ENCODE data around the gene ABHD12B.

ABHD12B gene

GRCh38 chr14:50839048-50839447 lies 32.8 kb upstream of the ABHD12B start:
- DNase-seq = no peak

DNA sequence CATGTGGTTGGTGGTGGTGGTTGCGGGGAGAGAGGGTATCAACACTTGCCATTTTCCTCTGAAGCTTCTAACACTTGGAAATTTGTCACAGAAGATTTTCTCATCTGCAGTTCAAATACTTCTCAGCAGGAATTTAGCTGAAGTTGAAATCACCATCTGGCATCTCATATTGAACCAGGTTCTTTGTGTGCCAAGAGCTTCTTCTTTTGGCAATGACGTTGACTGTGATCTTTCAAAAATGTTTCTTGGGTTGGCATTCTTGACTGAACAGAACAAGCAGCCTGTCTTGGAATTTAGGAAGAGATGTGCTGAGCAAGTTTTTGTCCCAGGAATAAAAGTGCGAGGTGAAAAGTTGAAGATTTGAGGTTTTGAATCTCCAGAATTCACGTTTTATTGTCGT lies 32.2 kb upstream of the ABHD12B start:
- no peak for DNase-seq

- peak; percentile 46 for DNase-seq
These were observed 27.5 kb upstream of the ABHD12B start for GRCh38 chr14:50844391-50844790.

- no peak for DNase-seq
These were observed 26.7 kb upstream of the ABHD12B start for GRCh38 chr14:50845166-50845565.

DNA sequence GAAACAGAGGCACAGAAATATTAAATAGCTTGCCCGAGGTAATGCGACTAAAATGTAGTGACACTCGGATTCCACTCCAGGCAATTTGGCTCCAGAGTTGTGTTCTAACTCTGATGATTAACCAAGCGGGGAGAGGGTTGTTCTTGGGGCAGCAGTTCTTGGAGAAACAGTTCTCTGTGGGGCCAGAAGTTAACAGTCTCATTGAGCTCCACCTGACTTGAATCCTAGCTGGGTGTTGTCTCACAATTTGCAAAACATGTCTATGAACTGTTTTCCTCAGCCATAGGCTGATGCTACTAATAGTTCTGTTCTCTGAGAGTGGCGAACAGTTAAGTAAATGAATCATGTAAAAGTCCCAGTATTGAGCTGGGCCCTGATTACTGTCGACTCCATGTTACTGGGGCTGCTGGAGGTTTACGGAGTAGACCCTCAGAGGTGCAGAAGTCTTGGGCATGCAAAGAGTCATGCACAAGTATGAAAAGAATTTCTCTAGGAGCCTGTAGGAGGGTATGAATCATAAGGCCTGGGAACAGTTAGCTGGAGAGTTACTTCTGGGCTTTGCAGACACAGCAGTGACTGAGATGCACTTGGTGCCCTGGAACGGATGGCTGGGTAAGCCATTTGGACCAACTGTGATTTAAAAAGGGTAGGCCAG lies 25.5 kb upstream of the ABHD12B start:
- DNase-seq = peak; percentile 95

DNA sequence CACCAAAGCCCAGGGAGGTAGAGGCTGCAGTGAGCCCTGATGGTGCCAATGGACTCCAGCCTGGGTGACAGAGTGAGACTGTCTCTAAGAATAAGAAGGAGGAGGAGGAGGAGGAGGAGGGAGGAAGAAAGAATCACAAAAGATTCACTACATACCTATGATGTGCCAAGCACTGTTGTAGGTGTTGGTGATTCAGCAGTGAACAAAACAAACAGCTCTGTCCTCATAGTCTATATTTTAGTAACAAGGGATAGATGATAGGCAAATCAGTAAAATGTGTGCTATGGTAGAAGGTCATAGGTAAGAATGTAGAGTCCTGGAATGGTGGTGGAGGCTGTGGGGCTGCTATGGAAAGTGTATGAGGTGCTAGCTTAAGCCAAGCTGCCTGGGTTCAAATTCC lies 18.0 kb upstream of the ABHD12B start:
- DNase-seq = no peak

GRCh38 chr14:50854521-50854920 lies 17.3 kb upstream of the ABHD12B start:
- no peak for DNase-seq

DNA sequence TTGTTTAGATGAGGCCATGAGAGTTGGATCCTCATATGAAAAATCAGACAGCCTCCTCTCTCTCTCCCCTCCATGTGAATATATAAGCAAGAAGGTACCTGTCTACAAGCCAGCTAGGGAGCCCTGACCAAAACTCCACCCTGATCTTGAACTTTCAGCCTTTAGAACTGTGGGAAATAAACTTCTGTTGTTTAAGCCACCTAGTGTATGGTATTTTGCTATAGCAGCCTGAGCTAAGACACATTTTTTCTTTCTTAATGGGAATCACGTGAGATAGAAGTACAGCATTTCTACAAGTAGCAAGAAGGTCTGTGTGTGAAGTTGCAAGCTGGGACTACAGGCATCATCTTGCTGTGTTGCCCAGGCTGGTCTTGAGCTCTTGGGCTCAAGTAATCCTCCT lies 16.3 kb upstream of the ABHD12B start:
- DNase-seq = peak; percentile 47

DNA sequence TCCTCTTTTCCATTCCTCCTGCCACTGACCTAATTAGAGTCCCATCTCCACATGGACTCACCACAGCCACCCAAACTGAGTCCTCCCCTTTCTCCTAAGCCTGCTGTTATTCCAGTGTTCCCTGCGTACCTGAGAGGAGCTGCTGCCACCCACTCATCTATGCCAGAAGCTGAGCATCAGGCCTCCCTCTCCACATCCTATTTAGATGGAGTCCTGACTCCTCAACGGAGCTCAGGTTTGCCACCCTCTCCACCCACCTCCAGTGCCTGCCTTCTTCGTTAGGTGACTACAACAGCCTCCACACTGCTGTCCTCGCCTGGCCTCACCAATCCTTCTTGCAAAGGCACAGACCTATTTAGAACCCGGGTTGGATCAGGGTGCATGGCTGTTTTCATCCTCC lies 15.2 kb upstream of the ABHD12B start:
- DNase-seq = no peak

DNA sequence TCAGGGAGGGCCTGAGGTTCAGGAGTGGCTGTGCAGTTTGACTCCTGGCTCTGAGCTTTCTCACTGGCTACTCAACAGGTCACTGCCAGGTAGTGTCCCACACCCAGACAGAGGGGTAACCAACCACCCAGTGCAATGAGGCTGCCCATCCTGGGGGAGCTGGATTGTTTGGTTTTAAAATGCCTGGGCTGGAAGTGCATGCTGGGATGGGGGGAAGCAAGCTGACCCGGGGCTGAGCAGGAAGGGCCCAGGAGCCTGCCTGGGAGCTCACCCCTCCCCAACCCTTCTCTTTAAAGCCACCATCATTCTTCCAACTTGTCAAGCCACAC lies 12.6 kb upstream of the ABHD12B start:
- DNase-seq = no peak

DNA sequence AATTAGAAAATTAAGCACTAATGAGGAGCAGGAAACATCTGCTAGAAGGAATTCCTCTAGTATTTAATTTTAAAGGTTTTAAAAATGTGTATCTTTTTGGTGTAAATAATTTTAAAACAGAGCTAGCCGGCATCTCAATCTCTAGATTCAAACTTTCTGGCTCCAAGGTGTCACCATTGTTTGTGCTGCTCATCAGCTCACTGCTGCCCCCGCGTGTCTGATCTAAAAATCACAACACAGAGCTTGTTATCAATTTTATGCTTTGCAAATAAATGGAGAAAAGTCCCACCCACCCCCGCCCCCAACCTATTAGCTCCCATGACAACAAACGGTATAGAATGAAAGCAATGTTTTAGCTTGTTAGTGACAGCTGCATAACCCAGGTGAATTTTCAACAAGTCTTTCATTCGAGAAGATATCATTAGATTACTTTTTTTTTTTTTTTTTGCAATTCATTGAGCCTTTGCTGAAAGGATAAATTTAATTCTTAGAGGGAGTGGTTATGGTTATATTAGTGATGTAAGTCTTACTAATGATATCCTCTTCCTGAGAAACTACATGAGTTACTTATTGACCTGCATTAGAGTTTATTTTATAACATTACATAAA lies 11.3 kb upstream of the ABHD12B start:
- peak; percentile 84 for DNase-seq

DNA sequence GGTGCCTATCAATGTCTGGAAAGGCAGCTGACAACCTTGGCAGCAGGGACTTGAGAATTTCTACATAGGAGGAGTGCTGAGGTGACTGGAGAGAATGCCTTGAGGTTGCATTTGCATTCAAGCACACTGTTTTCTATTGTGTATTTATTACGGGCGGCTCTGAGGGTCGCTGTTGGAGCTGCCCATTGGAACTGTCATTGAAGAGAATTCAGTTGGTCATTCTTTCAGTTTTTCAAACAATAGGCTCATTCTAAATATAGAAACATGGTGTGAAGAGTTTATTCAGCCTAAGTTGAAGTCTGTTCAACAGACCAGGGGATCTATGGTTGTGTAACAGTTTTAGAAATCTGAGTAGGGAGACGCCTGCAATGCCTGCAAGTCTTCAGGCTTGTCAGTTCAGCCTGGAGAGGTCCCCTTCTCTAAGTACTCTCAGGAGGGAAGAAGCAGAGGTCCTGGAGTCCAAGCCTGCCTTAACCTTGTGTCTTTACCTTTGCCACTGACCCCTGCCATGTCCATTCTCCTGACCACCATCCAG lies 9.8 kb upstream of the ABHD12B start:
- DNase-seq = no peak

DNA sequence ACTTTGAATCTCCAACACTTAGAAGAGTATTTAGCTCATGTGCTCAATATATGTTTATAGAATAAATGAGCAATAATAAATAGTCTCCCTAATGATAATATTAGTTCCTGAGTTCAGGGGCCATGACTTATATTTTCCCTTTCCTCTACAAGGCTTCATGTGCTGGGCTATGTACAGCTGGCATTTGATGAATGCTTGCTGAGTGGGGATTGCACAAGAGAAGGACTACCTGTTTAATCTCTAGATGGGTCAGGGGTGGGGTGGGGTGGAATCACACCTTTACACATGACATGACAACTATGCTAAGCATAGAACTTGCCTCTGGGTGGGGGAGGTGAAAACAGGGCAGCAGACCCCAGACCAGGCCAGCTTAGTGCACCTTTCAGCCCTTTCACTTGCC lies 7.6 kb upstream of the ABHD12B start:
- DNase-seq = no peak

DNA sequence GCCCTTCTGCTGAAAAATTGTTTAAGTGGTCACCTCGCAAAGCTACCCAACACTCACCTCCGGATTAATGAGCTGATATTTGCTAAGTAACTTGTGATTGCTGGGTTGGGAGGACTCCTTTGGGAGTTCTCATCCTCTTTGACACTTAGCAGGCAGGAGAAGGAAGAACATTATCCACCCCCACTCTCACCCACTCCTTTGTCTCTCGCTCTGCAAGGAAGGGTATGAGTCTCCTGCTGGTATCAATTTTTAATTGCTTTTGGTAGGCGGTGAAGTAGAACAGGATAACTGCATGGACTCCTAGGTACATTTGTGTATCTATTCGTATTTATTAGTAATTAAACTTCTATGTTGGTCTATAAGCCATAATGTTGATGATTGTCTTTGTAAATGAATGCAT lies 6.9 kb upstream of the ABHD12B start:
- DNase-seq = no peak

- no peak for DNase-seq
These were observed 6.3 kb upstream of the ABHD12B start for GRCh38 chr14:50865391-50866076.

- no peak for DNase-seq
These were observed 625 bp upstream of the ABHD12B start for GRCh38 chr14:50871228-50871627.

DNA sequence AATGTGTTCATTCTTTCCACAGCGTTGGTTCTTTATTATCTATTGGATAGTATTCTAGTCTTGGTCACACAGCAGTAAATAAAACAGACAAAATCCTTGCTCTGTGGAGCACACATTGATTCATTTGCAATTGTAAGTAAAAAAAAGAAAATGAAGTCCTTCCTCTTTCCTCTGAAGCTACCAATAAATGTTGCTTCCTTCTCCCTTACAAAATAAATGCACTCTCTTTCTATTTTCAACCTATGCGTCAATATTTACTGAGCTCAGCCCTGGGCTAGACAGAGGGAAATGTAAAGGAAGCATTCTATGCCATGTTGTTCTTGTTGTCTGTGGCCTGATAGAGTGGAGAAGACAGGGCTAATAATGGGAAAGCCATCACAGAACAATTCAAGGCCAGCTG lies 2.9 kb downstream of the ABHD12B start:
- DNase-seq = no peak

DNA sequence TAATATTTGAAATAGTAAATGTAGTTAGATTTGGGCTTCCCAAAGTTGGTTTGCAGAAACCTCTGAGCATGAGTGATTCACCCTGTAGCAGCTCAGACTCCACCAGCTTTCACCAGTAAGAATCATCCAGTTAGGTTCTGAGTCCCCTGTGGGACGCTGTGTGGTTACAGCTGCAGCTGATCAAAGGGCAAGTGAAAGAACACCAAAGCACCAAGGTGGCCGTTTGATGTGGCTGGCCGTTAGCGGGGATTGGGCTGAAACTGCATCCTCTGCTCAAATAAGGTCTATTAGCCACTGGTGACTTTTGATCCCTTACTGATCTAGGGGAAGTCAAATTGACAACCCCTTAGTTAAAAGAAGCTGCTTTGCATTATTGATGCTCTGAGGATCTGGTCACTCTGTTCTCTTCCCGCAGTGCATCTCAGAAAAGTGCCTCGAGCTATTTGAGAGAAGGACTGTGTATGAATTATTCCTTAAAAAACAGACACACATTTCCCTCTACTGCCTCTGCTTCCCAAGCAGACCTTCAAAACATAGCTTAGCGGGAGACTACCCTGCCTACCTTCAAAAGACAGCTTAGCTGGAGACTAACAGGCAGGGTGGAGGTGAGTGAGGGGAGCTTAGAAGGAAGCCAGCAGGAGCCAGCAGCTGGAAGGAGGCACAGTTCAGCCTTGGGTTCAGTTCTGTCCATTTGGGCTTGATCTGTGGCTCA lies 3.7 kb downstream of the ABHD12B start:
- DNase-seq = peak; percentile 18

- no peak for DNase-seq
These were observed 11.3 kb downstream of the ABHD12B start for GRCh38 chr14:50882932-50883826.

- DNase-seq = no peak
These were observed 12.0 kb downstream of the ABHD12B start for GRCh38 chr14:50883827-50884197.

DNA sequence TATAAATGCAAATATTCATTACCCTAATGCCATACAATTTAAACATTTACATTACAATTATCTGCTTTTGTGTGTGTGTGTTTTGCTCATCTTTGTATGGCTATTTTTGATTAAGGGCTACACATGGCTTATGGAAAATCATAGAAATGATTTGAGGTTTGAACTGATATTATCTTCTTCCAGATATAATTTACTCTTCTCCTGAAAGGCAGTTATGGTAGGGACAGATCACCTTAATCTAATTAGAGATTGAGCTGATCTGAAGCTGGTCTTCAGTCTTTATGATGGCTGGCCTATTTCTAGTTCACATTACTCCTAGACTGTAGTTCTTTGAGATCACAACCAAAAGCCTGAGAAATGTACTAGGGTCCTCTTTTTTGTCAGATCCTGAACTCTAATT lies 15.6 kb downstream of the ABHD12B start:
- DNase-seq = no peak

DNA sequence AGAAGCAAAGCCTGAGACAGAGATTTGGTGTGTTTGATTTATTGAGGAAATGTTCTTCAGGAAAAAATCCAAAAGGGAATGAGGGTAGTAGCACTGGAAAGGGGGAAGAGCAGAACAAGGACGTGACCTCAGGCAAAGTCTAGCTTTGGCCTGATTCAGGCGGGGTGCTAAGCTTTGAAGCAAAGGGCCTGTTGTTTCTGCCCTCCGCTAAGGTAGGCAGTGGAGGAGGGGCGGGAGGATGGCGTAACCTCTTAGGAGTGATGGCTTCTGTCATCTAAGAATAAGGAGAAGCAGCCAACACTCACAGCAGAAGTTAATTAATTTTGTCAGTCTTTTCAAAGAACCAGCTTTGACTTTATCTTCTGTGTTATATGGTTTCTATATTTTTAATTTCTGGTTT lies 20.4 kb downstream of the ABHD12B start:
- no peak for DNase-seq

Measured in fibroblast of skin of scalp (primary cell).